NCI-H1417 treated with DMSO at 0.1 percent for 48 hours (cell line): ENCODE data around the gene CFAP74.

Experiments
- DNase-seq: peaks from one replicate; lab custom pipeline; 2025; lab: John Stamatoyannopoulos, UW

The CFAP74 gene

DNA sequence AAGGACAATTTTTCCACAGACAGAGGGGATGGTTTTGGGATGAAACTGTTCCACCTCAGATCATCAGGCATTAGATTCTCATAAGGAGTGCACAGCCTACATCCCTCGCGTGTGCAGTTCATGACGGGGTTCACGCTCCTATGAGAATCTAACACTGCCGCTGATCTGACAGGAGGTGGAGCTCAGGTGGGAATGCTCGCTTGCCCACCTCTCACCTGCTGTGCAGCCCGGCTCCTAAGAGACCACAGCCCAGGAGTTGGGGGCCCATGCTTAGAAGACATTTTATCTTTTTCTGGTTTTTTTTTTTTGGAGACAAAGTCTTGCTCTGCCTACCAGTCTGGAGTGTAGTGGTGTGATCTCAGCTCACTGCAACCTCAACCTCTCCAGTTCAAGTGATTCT is 128.7 kb downstream of the CFAP74 start:
- no peak for DNase-seq

DNA sequence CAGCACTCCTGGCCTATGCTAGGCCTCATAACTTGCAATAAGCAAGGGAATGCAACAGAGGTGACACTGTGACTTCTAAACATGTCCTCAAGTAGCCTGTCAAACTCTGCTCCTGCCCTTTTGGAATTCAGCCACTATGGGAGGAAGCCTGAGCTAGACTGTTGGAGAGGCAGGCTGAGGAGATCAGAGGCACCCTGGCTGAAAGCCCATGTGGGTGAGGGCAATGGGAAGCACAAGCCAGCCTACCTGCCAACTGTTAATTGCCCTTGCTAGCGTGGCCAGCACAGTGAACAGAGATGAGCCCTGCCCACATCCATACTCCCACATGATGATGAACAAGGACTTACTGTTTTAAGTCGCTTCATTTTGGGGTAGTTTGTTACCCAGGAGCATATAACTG is 130.4 kb downstream of the CFAP74 start:
- no peak for DNase-seq

DNA sequence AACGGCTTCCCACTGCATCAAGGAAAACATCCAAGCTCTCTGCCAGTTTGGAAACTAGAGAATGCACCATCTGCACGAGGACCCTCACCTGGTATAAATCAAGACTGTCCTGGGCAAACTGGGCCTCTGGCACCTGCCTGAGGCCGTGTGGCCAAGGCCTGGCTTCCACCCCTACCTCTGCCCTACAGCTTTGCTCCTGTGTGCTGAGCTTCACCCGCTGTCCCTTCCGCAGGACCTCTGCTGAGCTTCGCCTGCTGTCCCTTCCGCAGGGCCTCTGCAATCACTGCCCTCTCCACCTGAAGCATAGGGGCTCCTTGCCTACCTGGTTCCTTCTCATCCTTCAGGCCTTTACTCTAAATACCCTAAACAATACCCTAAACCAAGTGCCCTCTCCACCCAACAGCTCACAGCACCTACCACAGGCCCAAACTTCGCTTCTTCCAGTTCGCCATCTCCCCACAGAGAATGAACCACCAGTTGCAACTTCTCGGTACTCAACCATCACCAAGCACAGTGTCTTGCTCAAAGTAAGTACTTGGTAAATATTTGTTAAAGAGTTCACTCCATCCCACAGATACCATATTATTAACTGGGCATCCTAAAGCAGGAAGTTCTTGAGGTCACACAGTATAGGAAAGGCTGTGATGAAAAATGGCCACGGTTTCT is 131.1 kb downstream of the CFAP74 start:
- DNase-seq: no peak
